HCT116 (cell line): Measurements from ENCODE around the gene WNK2. TPM values are rescaled to one million over a fixed set of nuclear protein-coding genes. Genes with fewer than 3 reads are reported as not detected.

Source experiments
- ATAC-seq: fragments of 200-7000 bp; cut with Tn5 transposase; 2 replicates; pipeline ENCODE4 v1.9.1; 2020; ENCODE audit warnings: mild to moderate bottlenecking, moderate library complexity
- BruUV-seq: library from RNA; stranded (reverse); fragments of 400-500 nt; replicated peaks from 2 replicates; lab custom pipeline; 2021; lab: Mats Ljungman, UMichigan
- CTCF ChIA-PET: fragments of 300-600 bp; sonication (Branson Sonifier 250); formaldehyde crosslinking; loops from one replicate; lab custom pipeline; 2021; ENCODE audit warnings: antibody characterized with exemption; lab: Charles Lee
- POLR2A ChIA-PET: fragments of 300-600, 350-600 bp; sonication (Branson Sonifier 250); formaldehyde crosslinking; loops from one replicate; lab custom pipeline; 2021; ENCODE audit warnings: antibody characterized with exemption; lab: Charles Lee
- RAD21 ChIA-PET, 2 experiments: fragments of 300-600 bp; sonication (Branson Sonifier 250); formaldehyde crosslinking; loops; one replicate each; lab custom pipeline; 2023; ENCODE audit warnings: low total read pairs in 2 of 2; ENCODE audit not compliant: uncharacterized antibody in 2 of 2, unreplicated experiment in 2 of 2, low non-redundant PET in 1 of 2; lab: Charles Lee
- DNase-seq: peaks from one replicate; pipeline ENCODE4 v3.0.0-alpha.2; 2010; ENCODE audit warnings: low read depth, low spot score
- H2AFZ ChIP-seq: fragments of 200-600 bp; shearing (Covaris generic), sonication (generic); 2 replicates; pipeline ENCODE4 v1.6.1; 2017; ENCODE audit warnings: low read depth, mixed run types, mixed read lengths, antibody characterized with exemption, low read length; ENCODE audit not compliant: poor library complexity, severe bottlenecking
- H3K27ac ChIP-seq: 2 replicates; pipeline ENCODE4 v1.5.1; 2012; ENCODE audit warnings: low read depth, low read length
- H3K27me3 ChIP-seq: fragments of 200-600 bp; sonication (generic); 2 replicates; pipeline ENCODE4 v1.6.1; 2016; ENCODE audit warnings: mixed run types, low read length, mixed read lengths; ENCODE audit not compliant: insufficient read depth
- H3K36me3 ChIP-seq, 2 experiments: fragments of 200-500 bp in 1 of 2; fragments of 200-600 bp in 1 of 2; sonication (Bioruptor generic) in 1 of 2; sonication (generic) in 1 of 2; 2 replicates each; pipeline versions ENCODE4 v1.5.1 to v1.6.1; 2014 to 2016; ENCODE audit warnings: low read length in 2 of 2, inconsistent platforms in 1 of 2, mixed read lengths in 1 of 2, mixed run types in 1 of 2; ENCODE audit not compliant: insufficient read depth in 2 of 2, control insufficient read depth in 1 of 2
- H3K4me1 ChIP-seq, 2 experiments: fragments of 200-600 bp in 1 of 2; sonication (generic) in 1 of 2; 2 replicates each; pipeline versions ENCODE4 v1.5.1 to v1.6.1; 2012 to 2017; ENCODE audit warnings: low read length in 2 of 2, inconsistent platforms in 1 of 2, mild to moderate bottlenecking in 1 of 2, mixed read lengths in 1 of 2, mixed run types in 1 of 2, moderate library complexity in 1 of 2; ENCODE audit not compliant: insufficient read depth in 2 of 2, control insufficient read depth in 1 of 2
- H3K4me2 ChIP-seq: fragments of 200-600 bp; sonication (generic); 2 replicates; pipeline ENCODE4 v1.6.1; 2017; ENCODE audit warnings: mixed run types, low read length, mixed read lengths
- H3K4me3 ChIP-seq, 2 experiments: fragments of 200-600 bp in 1 of 2; sonication (generic) in 1 of 2; replicated peaks in 1 of 2; 2 replicates each; pipeline ENCODE4 v1.5.1; 2011 to 2016; ENCODE audit warnings: low read length in 2 of 2, control low read depth in 1 of 2, low read depth in 1 of 2, mild to moderate bottlenecking in 1 of 2, mixed read lengths in 1 of 2, mixed run types in 1 of 2
- H3K79me2 ChIP-seq: fragments of 200-600 bp; sonication (generic); 2 replicates; pipeline ENCODE4 v1.6.1; 2017; ENCODE audit warnings: mild to moderate bottlenecking, mixed run types, low read length, moderate library complexity, mixed read lengths; ENCODE audit not compliant: insufficient read depth
- H3K9ac ChIP-seq: fragments of 200-600 bp; sonication (generic); 2 replicates; pipeline ENCODE4 v1.6.1; 2016; ENCODE audit warnings: low read length, mixed read lengths
- H3K9me2 ChIP-seq: fragments of 200-600 bp; sonication (generic), shearing (Covaris generic); 2 replicates; pipeline ENCODE4 v1.6.1; 2017; ENCODE audit warnings: mixed run types, mild to moderate bottlenecking, moderate library complexity; ENCODE audit not compliant: insufficient read depth
- H3K9me3 ChIP-seq, 2 experiments: fragments of 200-500 bp in 1 of 2; fragments of 200-600 bp in 1 of 2; sonication (Bioruptor generic) in 1 of 2; sonication (generic) in 1 of 2; 2 replicates each; pipeline ENCODE4 v1.6.1; 2014 to 2017; ENCODE audit warnings: low read length in 2 of 2, mixed read lengths in 2 of 2, inconsistent platforms in 1 of 2, low read depth in 1 of 2, mild to moderate bottlenecking in 1 of 2, mixed run types in 1 of 2, moderate library complexity in 1 of 2; ENCODE audit not compliant: control insufficient read depth in 1 of 2, insufficient read depth in 1 of 2
- H4K20me1 ChIP-seq: fragments of 200-600 bp; sonication (generic), shearing (Covaris generic); 2 replicates; pipeline ENCODE4 v1.6.1; 2017; ENCODE audit warnings: mixed run types, mild to moderate bottlenecking, moderate library complexity; ENCODE audit not compliant: insufficient read depth
- ATF3 ChIP-seq: IDR thresholded peaks from 2 replicates; pipeline ENCODE4 v1.6.1; 2012
- CBX3 ChIP-seq: IDR thresholded peaks from 2 replicates; pipeline ENCODE4 v1.6.1; 2012; ENCODE audit warnings: low read depth
- CEBPB ChIP-seq: IDR thresholded peaks from 2 replicates; pipeline ENCODE4 v1.6.1; 2012; ENCODE audit warnings: low read depth
- CTCF ChIP-seq, 3 experiments: fragments of 200-600 bp in 1 of 3; sonication (generic) in 1 of 3; IDR thresholded peaks in 2 of 3; conservative IDR thresholded peaks in 1 of 3; 2 replicates each; pipeline ENCODE4 v1.5.1; 2012 to 2017; ENCODE audit warnings: low read depth in 2 of 3, low read length in 2 of 3, antibody characterized with exemption in 1 of 3, borderline replicate concordance in 1 of 3, control low read depth in 1 of 3, mild to moderate bottlenecking in 1 of 3, mixed read lengths in 1 of 3, mixed run types in 1 of 3, moderate library complexity in 1 of 3; ENCODE audit not compliant: insufficient read depth in 1 of 3
- EGR1 ChIP-seq: IDR thresholded peaks from 2 replicates; pipeline ENCODE4 v1.6.1; 2012; ENCODE audit warnings: low read depth
- ELF1 ChIP-seq: IDR thresholded peaks from 2 replicates; pipeline ENCODE4 v1.6.1; 2012; ENCODE audit warnings: low read depth, borderline replicate concordance
- EZH2phosphoT487 ChIP-seq: fragments of 200-600 bp; IDR thresholded peaks from 2 replicates; pipeline ENCODE4 v1.6.1; 2018; ENCODE audit warnings: antibody characterized with exemption, borderline replicate concordance
- MAX ChIP-seq: IDR thresholded peaks from 2 replicates; pipeline ENCODE4 v1.6.1; 2012
- POLR2A ChIP-seq: IDR thresholded peaks from 2 replicates; pipeline ENCODE4 v1.7.0; 2011; ENCODE audit warnings: borderline replicate concordance; ENCODE audit not compliant: insufficient read depth, insufficient read length; ENCODE audit errors: extremely low read depth
- POLR2AphosphoS5 ChIP-seq: IDR thresholded peaks from 2 replicates; pipeline ENCODE4 v1.6.1; 2011; ENCODE audit warnings: mild to moderate bottlenecking, low read depth, low read length, moderate library complexity
- RAD21 ChIP-seq: IDR thresholded peaks from 2 replicates; pipeline ENCODE4 v1.6.1; 2012; ENCODE audit warnings: low read depth, mild to moderate bottlenecking
- REST ChIP-seq: IDR thresholded peaks from 2 replicates; pipeline ENCODE4 v1.6.1; 2012; ENCODE audit warnings: low read depth
- SP1 ChIP-seq: IDR thresholded peaks from 2 replicates; pipeline ENCODE4 v1.6.1; 2012; ENCODE audit warnings: low read depth
- SRF ChIP-seq: IDR thresholded peaks from 2 replicates; pipeline ENCODE4 v1.6.1; 2012; ENCODE audit warnings: low read depth
- TCF7L2 ChIP-seq: IDR thresholded peaks from 2 replicates; pipeline ENCODE4 v1.7.0; 2011; ENCODE audit warnings: borderline replicate concordance, inconsistent platforms; ENCODE audit not compliant: insufficient read depth, insufficient read length; ENCODE audit errors: extremely low read depth
- ZBTB33 ChIP-seq: IDR thresholded peaks from 2 replicates; pipeline ENCODE4 v1.6.1; 2011; ENCODE audit warnings: mild to moderate bottlenecking, low read length, moderate library complexity; ENCODE audit not compliant: insufficient replicate concordance; ENCODE audit errors: extremely low read depth
- ZFX ChIP-seq: fragments of 450-650 bp; IDR thresholded peaks from 2 replicates; pipeline ENCODE4 v1.6.1; 2017
- intact Hi-C: fragments of 100-400 bp; cut with micrococcal nuclease; formaldehyde crosslinking; loops from 2 replicates; pipeline ENCODE4 v1.10.0; 2022
- total RNA-seq: library from RNA; stranded (reverse); gene quantifications from one replicate; pipeline ENCODE4 v1.2.1, GENCODE V29; 2021; ENCODE audit not compliant: unreplicated experiment

The WNK2 gene
- total RNA-seq, 1 experiment from 2014 or later: 24.4 TPM

GRCh38 chr9:93346231-93347112 is 162.5 kb downstream of the WNK2 start:
- no peaks in the 10 kb centered on the region for H3K27me3 ChIP-seq
- ATAC-seq: no peak
- H3K9me3 ChIP-seq: no peaks in the 10 kb centered on the region
- no peaks in the 10 kb centered on the region for H3K79me2 ChIP-seq
- no peaks in the 10 kb centered on the region for H3K9me2 ChIP-seq
- H4K20me1 ChIP-seq: no peaks in the 10 kb centered on the region
- TF ChIP-seq CEBPB (no peak), CBX3 (no peak), ELF1 (no peak), POLR2A (no peak), TCF7L2 (no peak), EGR1 (no peak), SRF (no peak), CTCF (IDR thresholded peaks at IDR 0.05 in 2 of 3, conservative IDR thresholded peaks at IDR 0.05 in 1 of 3; ENCODE audit: borderline replicate concordance in 1 of 3, insufficient read depth in 1 of 3, low read depth in 2 of 3, low read length in 2 of 3) (no peak), REST (no peak), EZH2phosphoT487 (no peak), ZBTB33 (no peak), SP1 (no peak), RAD21 (no peak), POLR2AphosphoS5 (no peak), ZFX (no peak), MAX (no peak), ATF3 (no peak)
- peaks cover 0 to 2% of the 10 kb centered on the region in 2 experiments; a peak in 1 of 4 replicates for H3K4me1 ChIP-seq
- POLR2A ChIA-PET: no interaction called here
- no peak for DNase-seq
- intact Hi-C loops: no loop called here
- RAD21 ChIA-PET: no interaction called here
- no peak overlapping the region for H3K9ac ChIP-seq
- CTCF ChIA-PET: no interaction called here
- no peak overlapping the region for H3K4me2 ChIP-seq
- H3K27ac ChIP-seq: no peak overlapping the region
- BruUV-seq: no TSS peak
- no peaks in the 10 kb centered on the region for H3K36me3 ChIP-seq
- no peak overlapping the region for H2AFZ ChIP-seq
- H3K4me3 ChIP-seq: no peak overlapping the region
